ENCODE results near the gene MS4A4E. TPM values are rescaled to one million over a fixed set of nuclear protein-coding genes. Genes with fewer than 3 reads are reported as not detected.

MS4A4E gene
- total and polyA plus RNA-seq, 2 of the 8 experiments (the other 6 are each of a cell fraction or from before 2014, with no cell fraction given) = not detected

- TF ChIP-seq FOSL1 (IDR thresholded peaks at IDR 0.05; ENCODE audit: insufficient read depth, low read depth, low read length) (no peak), SP1 (IDR thresholded peaks at IDR 0.05; ENCODE audit: low read depth, low read length) (no peak), CTBP2 (IDR thresholded peaks at IDR 0.05; ENCODE audit: borderline replicate concordance, insufficient read depth, insufficient read length, low read length) (no peak), KDM1A (IDR thresholded peaks at IDR 0.05; ENCODE audit: borderline replicate concordance, low read length) (no peak), EZH2 (IDR thresholded peaks at IDR 0.05; ENCODE audit: low read depth, low read length, severe bottlenecking) (no peak), TAF1 (IDR thresholded peaks at IDR 0.05; ENCODE audit: low read depth, low read length) (no peak), CEBPB (IDR thresholded peaks at IDR 0.05; ENCODE audit: low read depth, low read length) (no peak)
Measured at GRCh38 chr11:60204922-60205321, 38.0 kb downstream of the MS4A4E start.

More at GRCh38 chr11:60204922-60205321, 38.0 kb downstream of the MS4A4E start:
- no peak overlapping the region for H3K27ac ChIP-seq (ENCODE audit: low read depth, low read length)
- no peak overlapping the region for H2BK20ac ChIP-seq (ENCODE audit: low read length)
- no peak overlapping the region for H3K56ac ChIP-seq (replicated peaks; ENCODE audit: insufficient read length, low read depth, low read length)
- no peak overlapping the region for H2BK120ac ChIP-seq (replicated peaks; ENCODE audit: low read depth, low read length)
- peaks cover 6 to 9% of the 10 kb centered on the region in 2 experiments; a peak in 3 of 4 replicates for H3K9me3 ChIP-seq (ENCODE audit: insufficient read depth in 2 of 2, low read depth in 1 of 2, low read length in 1 of 2)
- H3K23ac ChIP-seq (ENCODE audit: insufficient read length) = no peak overlapping the region
- ChIA-PET POLR2A (ENCODE audit: partially characterized antibody) (no interaction called here), CTCF (ENCODE audit: partially characterized antibody) (interaction anchor here (0.9 to 2.4 kb wide), 2 partner anchors 8 to 12 kb away, joined by 3 to 5 read pairs; no protein-coding TSS in a partner anchor)
- no peak overlapping the region for H4K91ac ChIP-seq (replicated peaks; ENCODE audit: insufficient read length, low read length)
- no peak overlapping the region for H3K9ac ChIP-seq (replicated peaks in 1 of 4; ENCODE audit: extremely low read depth in 1 of 4, low read depth in 3 of 4, low read length in 3 of 4)
- no peak overlapping the region for H3K4me2 ChIP-seq (ENCODE audit: insufficient read depth in 1 of 2, low read depth in 2 of 2, low read length in 2 of 2)
- no peaks in the 10 kb centered on the region for H3K36me3 ChIP-seq (ENCODE audit: control insufficient read depth in 2 of 4, insufficient read depth in 4 of 4, low read length in 3 of 4)
- H4K5ac ChIP-seq (ENCODE audit: insufficient read length, low read depth, low read length) = no peak overlapping the region
- peaks cover 0 to 3% (median 0%) of the 10 kb centered on the region in 4 experiments; a peak in 1 of 7 replicates for H3K4me1 ChIP-seq (replicated peaks in 1 of 4; ENCODE audit: control insufficient read depth in 3 of 4, insufficient read depth in 4 of 4, low read length in 3 of 4)
- H2AK5ac ChIP-seq (ENCODE audit: low read depth, low read length) = no peak overlapping the region
- no peak overlapping the region for H3K4me3 ChIP-seq (ENCODE audit: extremely low read depth in 1 of 4, insufficient read depth in 2 of 4, low read depth in 3 of 4, low read length in 4 of 4)
- H2AFZ ChIP-seq (ENCODE audit: low read length) = no peak overlapping the region
- H3K79me2 ChIP-seq (ENCODE audit: control insufficient read depth in 1 of 2, insufficient read depth in 2 of 2, low read length in 2 of 2) = no peaks in the 10 kb centered on the region
- H3K14ac ChIP-seq (ENCODE audit: insufficient read length) = no peak overlapping the region
- H3K27me3 ChIP-seq (replicated peaks in 1 of 4; ENCODE audit: control insufficient read depth in 3 of 4, extremely low read depth in 1 of 4, insufficient read depth in 3 of 4, low read length in 3 of 4) = no peaks in the 10 kb centered on the region
- DNase-seq (ENCODE audit: low read depth in 1 of 2, low spot score in 2 of 2) (no peak), FAIRE-seq (no peak)
- WGBS, 2 experiments (ENCODE audit: extremely low coverage in 1 of 2, insufficient coverage in 1 of 2, insufficient read length in 1 of 2, insufficient replicate concordance in 2 of 2, low coverage in 1 of 2, low lambda C conversion rate in 2 of 2, missing lambda C conversion rate in 1 of 2) = 87% methylated on average over 4 of the region's 4 CpGs; no CpG with 5 or more reads in 1 of the 2 experiments
- H3K79me1 ChIP-seq (ENCODE audit: low read depth, low read length) = no peaks in the 10 kb centered on the region
- no peak overlapping the region for H2BK15ac ChIP-seq (ENCODE audit: low read length)
- H2BK5ac ChIP-seq (ENCODE audit: low read depth, low read length) = no peak overlapping the region
- H3K4ac ChIP-seq (replicated peaks; ENCODE audit: insufficient read length, low read depth, low read length) = no peak overlapping the region
- H4K20me1 ChIP-seq (replicated peaks in 1 of 2; ENCODE audit: control insufficient read depth in 1 of 2, insufficient read depth in 2 of 2, low read length in 2 of 2) = no peaks in the 10 kb centered on the region
- H2BK12ac ChIP-seq (ENCODE audit: low read depth, low read length) = no peak overlapping the region
- H4K8ac ChIP-seq (ENCODE audit: extremely low read depth, insufficient read depth, low read length) = no peak overlapping the region
- no peak overlapping the region for H3K18ac ChIP-seq (ENCODE audit: extremely low read depth, low read length)
- no peaks in the 10 kb centered on the region for H3K23me2 ChIP-seq (ENCODE audit: low read depth, low read length)
